IPS-NIHi11 (cell line): ENCODE data around the gene TMEM219.
"Not testable (repeated sequence)": the region's sequence is repeated elsewhere in the genome, so short reads cannot be mapped to it uniquely, and the experiment has no call there.

Experiments used
- DNase-seq: peaks from one replicate; pipeline ENCODE4 v3.0.0; 2012; ENCODE audit warnings: mixed read lengths, low spot score

TMEM219 gene

DNA sequence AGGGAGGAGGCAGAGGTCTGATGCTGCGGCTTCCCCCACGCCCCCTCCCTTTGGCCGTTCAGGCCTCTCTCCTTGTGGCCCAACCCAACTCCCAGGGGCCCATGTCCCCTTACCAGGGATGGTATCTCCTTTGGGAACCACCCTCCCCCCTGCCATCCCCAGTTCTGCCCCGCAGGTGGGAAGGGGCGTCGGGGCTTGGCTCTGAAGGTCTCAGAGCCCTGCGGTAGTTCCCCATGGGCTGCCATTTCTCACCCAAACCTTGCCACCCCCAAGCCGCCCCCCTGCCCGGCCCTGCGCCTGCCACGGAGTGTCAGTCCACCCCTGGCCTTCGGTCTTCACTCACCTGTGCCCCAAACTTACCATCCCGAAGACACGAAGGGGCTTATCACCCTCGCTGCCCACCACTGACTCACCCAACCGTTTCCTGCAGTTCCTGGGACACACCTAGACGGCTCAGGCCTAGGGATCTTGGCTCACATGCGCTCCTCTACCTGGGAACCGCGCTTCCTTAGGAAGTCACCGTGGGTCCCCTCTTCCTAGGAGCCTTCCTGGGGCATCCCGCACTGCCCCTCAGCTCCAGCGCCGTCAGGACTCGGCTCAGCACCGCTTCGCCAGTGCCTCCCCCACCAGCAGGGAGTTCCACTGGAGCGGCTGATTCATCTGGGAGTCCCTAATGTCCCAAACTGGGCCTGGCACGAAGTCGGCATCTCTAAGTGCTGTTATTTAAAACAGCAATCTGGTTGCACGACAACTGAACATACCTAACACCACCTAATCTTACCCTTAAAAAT lies 50.0 kb downstream of the TMEM219 start:
- DNase-seq = no peak

DNA sequence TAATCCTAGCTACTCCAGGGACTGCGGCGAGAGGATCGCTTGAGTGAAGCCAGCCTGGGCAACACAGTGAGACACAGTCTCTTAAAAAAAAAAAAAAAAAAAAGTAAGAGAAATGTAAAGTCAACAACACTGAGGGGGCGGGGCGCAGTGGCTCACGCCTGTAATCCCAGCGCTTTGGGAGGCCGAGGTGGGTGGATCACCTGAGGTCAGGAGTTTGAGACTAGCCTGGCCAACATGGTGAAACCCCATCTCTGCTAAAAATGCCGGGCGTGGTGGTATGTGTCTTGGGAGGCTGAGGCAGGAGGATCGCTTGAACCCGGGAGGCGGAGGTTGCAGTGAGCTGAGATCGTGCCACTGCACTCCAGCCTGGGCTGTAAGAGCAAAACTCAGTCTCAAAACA lies 50.7 kb downstream of the TMEM219 start:
- DNase-seq = not testable (repeated sequence)

DNA sequence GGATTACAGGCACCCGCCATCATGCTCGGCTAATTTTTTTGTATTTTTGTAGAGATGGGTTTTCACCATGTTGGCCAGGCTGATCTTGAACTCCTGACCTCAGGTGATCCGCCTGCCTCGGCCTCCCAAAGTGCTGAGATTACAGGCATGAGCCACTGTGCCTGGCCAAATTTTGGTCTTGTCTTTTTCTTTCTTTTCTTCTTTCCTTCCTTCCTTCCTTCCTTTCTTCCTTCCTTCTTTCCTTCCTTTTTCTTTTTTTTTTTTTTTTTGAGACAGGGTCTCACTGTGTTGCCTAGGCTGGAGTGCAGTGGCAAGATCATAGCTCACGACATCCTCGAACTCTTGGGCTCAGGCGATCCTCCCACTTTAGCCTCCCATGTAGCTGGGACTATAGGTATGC lies 53.6 kb downstream of the TMEM219 start:
- not testable (repeated sequence) for DNase-seq

DNA sequence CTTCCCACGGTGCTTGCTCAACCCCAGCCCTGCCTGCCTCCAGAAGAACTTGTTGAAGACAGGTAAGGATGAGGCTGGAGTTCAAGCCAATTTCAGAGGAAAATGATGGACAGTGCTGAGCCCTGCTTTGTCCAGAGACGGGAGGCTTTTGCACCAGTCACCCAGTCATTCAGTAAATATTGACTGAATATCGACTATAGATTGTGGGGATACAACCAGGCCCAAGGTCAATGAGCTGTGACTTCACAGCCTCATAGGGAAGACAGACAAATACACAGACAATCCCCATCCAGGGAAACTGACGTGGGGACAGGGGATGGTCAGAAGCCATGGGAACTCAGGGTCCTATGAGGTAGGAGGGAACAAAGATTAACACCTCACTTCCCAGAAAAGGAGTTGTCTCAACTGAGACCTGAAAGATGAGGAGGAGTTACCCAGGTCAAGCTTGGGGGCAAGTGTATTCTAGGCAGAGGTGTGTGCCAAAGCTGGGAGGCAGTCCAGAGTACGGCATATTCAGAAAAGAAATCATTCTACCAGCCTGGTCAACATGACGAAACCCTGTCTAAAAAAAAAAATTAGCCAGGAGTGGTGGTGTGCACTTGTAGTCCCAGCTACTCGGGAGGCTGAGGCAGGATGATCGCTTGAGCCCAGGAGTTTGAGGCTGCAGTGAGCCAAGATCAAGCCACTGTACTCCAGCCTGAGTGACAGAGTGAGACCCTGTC lies 54.8 kb downstream of the TMEM219 start:
- no peak for DNase-seq

DNA sequence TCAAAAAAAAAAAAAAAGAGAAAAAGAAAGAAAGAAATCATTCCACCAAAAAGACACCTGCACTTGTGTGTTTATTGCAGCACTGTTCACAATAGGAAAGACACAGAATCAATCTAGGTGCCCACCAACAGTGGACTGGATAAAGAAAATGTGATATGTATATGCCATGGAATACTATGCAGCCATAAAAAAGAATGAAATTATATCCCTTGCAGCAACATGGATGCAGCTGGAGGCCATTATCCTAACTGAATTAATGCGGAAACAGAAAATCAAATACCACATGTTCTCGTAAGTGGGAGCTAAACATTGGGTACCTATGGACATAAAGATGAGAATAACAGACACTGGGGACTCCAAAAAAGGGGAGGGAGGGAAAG lies 55.4 kb downstream of the TMEM219 start:
- DNase-seq = no peak

DNA sequence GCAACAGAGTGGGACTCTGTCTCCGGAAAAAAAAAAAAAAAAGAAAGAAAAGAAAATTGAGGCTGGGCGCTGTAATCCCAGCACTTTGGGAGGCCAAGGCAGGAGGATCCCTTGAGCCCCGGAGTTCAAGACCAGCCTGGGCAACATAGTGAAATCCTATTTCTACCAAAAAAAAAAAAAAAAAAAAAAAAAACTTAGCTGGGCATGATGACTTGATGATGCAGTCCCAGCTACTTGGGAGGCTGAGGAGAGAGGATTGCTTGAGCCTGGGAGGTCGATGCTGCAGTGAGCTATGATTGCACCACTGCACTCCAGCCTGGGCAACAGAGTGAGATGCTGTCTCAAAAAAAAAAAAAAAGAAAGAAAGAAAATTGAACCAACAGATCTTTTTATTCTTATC lies 56.1 kb downstream of the TMEM219 start:
- not testable (repeated sequence) for DNase-seq

DNA sequence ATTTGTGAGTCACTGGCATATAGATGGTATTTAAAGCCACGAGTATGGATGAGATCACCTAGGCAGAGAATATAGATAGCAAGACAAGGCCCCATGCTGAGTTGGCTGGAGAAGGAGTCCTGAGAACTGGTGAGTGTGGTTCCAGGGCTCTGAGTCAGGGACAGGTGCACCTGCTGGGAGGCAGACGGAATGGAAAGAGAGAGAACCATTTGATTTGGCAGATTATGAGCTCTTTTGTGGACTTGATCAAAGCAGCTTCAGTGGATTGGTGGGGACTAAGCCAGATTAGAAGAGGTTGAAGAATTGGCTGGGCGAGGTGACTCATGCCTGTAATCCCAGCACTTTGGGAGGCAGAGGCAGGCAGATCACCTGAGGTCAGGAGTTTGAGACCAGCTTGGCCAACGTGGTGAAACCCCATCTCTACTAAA lies 56.9 kb downstream of the TMEM219 start:
- no peak for DNase-seq
